Measurements from ENCODE around the gene ANKRD62. TPM values are rescaled to one million over a fixed set of nuclear protein-coding genes. Genes with fewer than 3 reads are reported as not detected.
"Not testable (repeated sequence)": the region's sequence is repeated elsewhere in the genome, so short reads cannot be mapped to it uniquely, and the experiment has no call there.

The ANKRD62 gene
- polyA plus RNA-seq, 4 donors: 0.07 to 0.15 (median 0.07) TPM

GRCh38 chr18:12091538-12092141 lies 2.0 kb upstream of the ANKRD62 start:
- DNase-seq (ENCODE audit: low read depth in 4 of 4, low spot score in 3 of 4): no peak

DNA sequence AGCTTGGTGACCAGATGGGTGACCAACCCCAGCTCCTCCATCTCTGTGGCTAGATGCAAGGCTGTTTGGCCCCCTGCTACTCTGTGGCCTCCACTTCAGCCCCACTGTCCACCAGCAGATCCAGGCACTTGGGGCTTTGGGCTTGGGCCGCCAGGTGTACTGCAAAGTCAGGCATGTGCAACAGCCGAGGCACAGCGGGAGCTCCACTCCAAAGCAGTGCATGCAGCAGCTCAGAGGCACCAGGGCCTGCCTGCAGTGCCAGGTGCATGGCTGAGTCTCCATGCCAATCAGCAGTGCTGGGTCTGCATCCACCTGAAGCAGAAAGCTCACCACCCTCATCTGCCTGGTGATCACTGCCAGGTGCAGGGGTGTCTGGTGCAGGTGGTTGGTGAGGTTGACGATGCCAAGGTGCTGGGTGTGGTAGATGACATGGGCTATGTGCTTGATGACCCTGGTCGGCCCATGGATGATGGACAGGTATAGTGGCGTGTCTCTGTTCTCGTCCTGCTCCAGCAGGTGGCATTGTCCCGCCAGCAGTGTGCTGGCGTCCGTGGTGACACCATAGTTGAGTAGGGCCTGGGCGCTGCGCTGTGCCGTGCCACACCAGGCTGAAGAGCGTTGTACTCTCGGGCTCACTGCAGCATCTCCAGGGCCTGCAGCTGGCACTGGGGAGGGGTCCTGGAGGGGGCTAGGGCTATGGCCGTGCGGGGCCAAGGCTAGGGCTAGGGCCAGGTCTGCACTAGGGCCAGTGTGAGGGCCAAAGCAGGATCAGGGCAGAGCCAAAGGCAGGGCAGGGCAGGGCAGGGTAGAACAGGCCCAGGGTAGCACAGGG lies 1.0 kb upstream of the ANKRD62 start:
- no peak for DNase-seq (ENCODE audit: low read depth in 4 of 4, low spot score in 3 of 4)

DNA sequence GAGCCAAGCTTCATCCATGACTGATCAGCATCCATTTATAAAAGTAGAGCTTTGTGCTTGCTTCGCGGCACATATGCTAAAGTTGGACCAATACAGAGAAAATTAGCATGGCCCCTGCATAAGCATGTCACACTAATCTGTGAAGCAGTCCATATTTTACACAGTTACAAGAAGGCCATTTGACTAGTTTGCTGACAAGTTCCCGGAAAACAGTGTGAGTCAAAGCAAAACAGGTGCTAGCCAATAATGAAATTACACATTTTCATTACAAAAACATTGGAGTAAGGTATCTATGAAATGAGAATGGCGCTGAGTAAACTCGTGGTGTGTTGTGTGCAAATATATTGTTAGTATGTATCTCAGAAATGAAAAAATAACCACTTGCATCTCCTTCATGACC lies 4.7 kb downstream of the ANKRD62 start:
- no peak for DNase-seq (ENCODE audit: low read depth in 4 of 4, low spot score in 3 of 4)

GRCh38 chr18:12099160-12099559 lies 5.5 kb downstream of the ANKRD62 start:
- no peak for DNase-seq (ENCODE audit: low read depth in 4 of 4, low spot score in 3 of 4)

DNA sequence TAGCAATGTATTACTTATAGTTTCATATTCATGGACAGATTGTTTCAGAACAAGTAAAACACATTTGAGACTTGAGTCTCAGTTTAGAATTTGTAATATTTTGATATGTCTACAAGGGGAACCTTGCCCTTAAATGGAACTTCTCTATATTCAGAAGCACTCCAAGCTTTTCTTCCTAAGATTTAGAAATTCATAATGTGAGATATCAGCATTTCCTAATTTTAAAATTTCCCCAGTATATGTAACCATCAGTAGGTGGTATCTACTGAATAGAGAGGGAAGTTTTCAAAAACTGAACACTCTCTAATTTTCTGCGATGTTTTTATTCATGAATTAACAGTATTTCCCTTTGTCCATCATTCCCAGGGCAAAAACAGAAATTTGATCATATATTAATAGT lies 7.6 kb downstream of the ANKRD62 start:
- DNase-seq (ENCODE audit: low read depth in 4 of 4, low spot score in 3 of 4): no peak

- no peak for DNase-seq (ENCODE audit: low read depth in 4 of 4, low spot score in 3 of 4)
These were observed 8.6 kb downstream of the ANKRD62 start for GRCh38 chr18:12102136-12102842.

DNA sequence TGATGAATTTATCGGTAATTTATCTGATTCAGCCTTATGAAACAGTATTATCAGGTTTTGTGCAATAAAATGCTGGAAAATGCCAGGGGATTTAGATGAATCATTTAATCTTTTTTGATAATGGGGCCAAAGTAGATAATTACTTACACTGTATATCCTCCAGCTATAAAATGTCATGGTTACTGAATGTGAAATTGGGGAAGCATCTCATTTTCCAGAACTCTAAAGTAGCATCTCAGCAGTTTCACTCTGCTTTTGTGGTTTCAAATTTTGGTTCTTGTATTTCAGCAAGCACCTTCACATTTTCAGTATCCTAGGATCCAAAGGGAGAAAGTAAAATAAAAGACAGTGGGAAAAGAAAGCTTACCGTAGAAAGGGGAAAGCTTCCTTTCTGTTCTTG lies 12.8 kb downstream of the ANKRD62 start:
- DNase-seq (ENCODE audit: low read depth in 4 of 4, low spot score in 3 of 4): no peak

DNA sequence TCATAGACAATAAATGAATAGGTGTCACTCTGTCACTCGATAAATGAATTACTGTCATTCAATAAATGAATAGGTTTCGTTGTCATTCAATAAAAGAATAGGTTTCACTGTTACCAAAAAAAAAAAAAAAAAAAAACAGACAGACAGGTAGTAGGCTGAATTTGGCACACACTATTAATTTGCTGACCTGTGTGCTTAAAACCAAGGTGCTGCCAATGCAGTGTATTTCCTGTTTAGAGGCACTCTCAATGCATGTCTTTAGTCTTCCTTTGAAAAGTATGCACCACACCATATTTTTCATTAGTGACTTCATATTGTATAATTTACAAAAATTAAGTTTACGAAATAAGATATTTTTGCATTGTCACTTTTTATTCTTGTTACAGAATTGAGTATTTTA lies 16.2 kb downstream of the ANKRD62 start:
- DNase-seq (ENCODE audit: low read depth in 4 of 4, low spot score in 3 of 4): no peak

GRCh38 chr18:12113999-12114646 lies 20.5 kb downstream of the ANKRD62 start:
- no peak for DNase-seq (ENCODE audit: low read depth in 4 of 4, low spot score in 3 of 4)

DNA sequence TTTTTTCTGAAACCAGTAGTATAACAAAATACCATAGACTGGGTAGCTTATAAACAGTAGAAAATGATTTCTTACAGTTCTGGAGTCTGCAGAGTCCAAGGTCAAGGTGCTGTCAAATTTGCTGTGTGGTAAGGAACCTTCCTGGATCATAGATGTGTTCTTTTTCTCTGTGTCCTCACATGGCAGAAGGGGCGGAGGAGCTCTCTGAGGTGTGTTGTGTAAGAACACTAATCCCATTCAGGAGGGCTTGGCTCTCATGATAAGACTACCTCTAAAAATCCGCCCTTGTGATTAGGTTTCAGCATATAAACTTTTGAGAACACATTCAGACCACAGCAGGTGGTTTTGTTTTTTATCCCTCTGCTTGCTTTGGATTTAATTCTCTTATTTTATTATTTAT lies 25.7 kb downstream of the ANKRD62 start:
- no peak for DNase-seq (ENCODE audit: low read depth in 4 of 4, low spot score in 3 of 4)

- no peak for DNase-seq (ENCODE audit: low read depth in 4 of 4, low spot score in 3 of 4)
These were observed 27.8 kb downstream of the ANKRD62 start for GRCh38 chr18:12121175-12122042.

DNA sequence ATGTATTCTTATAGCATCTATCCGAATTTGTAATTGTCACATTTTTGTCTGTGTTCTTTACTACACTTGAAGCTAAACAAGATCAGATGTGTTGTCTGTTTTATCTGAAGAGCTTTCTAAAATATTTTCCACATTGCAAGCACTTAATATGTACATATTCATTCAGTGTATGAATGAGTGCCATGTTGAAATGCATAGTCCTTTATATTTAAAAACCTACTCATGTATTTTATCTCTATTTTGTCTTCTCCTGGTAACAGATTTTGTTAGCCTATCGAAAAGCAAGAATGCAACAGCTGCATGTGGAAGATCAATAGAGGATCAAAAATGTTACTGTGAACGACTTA lies 28.4 kb downstream of the ANKRD62 start:
- not testable (repeated sequence) for DNase-seq (ENCODE audit: low read depth in 4 of 4, low spot score in 3 of 4)

- not testable (repeated sequence) for DNase-seq (ENCODE audit: low read depth in 4 of 4, low spot score in 3 of 4)
These were observed 34.0 kb downstream of the ANKRD62 start for GRCh38 chr18:12127647-12128046.

DNA sequence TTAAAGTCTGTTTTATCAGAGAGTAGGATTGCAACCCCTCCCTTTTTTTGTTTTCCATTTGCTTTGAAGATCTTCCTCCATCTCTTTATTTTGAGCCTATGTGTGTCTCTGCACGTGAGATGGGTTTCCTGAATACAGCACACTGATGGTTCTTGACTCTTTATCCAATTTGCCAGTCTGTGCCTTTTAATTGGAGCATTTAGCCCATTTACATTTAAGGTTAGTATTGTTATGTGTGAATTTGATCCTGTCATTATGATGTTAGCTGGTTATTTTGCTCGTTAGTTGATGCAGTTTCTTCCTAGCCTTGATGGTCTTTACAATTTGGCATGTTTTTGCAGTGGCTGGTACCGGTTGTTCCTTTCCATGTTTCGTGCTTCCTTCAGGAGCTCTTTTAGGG lies 45.2 kb downstream of the ANKRD62 start:
- not testable (repeated sequence) for DNase-seq (ENCODE audit: low read depth in 4 of 4, low spot score in 3 of 4)

GRCh38 chr18:12140866-12141265 lies 47.2 kb downstream of the ANKRD62 start:
- DNase-seq (ENCODE audit: low read depth in 4 of 4, low spot score in 3 of 4): not testable (repeated sequence)

DNA sequence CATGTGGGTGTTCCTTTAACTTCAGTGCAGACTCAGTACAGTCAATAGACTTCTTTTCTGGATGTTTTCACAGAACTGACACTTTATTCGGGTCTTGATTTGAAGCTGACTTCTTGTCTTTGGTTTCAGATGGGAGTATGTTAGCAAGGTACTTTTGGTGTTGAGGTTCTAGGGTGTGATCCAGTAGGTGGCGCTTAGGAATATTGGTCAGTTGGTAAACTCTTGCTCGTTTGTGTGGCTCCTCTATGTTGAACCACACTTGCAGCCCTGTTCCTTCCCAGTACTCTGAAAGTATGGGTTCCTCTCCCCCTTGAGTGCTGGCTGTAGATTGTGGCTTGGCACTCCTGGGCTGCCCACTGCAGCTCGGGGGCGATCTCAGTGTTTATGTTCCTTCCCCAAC lies 48.1 kb downstream of the ANKRD62 start:
- not testable (repeated sequence) for DNase-seq (ENCODE audit: low read depth in 4 of 4, low spot score in 3 of 4)

- not testable (repeated sequence) for DNase-seq (ENCODE audit: low read depth in 4 of 4, low spot score in 3 of 4)
These were observed 55.8 kb downstream of the ANKRD62 start for GRCh38 chr18:12149431-12149830.

DNA sequence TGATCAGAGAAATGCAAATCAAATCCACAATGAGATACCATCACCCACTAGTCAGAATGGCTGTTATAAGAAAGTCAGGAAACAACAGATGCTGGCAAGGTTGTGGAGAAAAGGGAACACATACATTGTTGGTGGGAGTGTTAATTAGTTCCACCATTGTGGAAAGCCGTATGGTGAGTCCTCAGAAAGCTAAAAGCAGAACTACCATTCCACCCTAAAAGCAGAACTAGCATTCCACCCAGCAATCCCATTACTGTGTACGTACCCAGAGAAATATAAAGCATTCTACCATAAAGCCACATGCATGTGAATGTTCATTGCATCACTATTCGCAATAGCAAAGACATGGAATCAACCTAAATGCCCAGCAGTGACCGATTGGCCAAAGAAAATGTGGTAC lies 60.7 kb downstream of the ANKRD62 start:
- no peak for DNase-seq (ENCODE audit: low read depth in 4 of 4, low spot score in 3 of 4)

- DNase-seq (ENCODE audit: low read depth in 4 of 4, low spot score in 3 of 4): no peak
These were observed 62.4 kb downstream of the ANKRD62 start for GRCh38 chr18:12155996-12156395.

DNA sequence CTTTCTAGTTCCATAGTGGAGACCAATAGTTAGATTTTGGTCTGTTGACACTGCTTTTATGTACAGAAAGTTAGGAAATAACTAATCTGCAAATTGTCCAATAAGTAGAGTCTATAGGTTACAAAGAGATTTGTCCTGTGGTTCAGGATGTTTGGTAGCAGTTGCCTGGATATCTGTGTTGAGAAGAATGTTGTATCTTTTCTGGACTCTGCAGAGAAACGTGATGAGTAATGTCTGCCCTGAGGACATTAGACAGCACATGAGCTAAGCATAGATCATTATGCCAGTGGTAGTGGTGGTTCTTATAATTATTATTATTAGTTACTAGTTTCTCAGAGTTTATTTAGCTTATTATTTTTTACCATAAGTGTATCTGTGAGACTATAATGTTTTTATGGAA lies 65.8 kb downstream of the ANKRD62 start:
- DNase-seq (ENCODE audit: low read depth in 4 of 4, low spot score in 3 of 4): no peak

All from left renal pelvis (tissue), 4 donors.